Measurements from ENCODE around the gene SPR.

The SPR gene

GRCh38 chr2:72887032-72887739, at the start of gene SPR:
Gene SPR, plus strand, starts transcription at chr2:72887408. Its CDS starts 25 bp downstream, at chr2:72887433.
- DNase-seq = peak; percentile 78

GRCh38 chr2:72840066-72840465, 47.1 kb upstream of the SPR start:
- no peak for DNase-seq

GRCh38 chr2:72841462-72842125, 45.6 kb upstream of the SPR start:
- DNase-seq = no peak

- DNase-seq = no peak
Observed at GRCh38 chr2:72843301-72843700, 43.9 kb upstream of the SPR start.

GRCh38 chr2:72846171-72847095, 40.8 kb upstream of the SPR start:
- no peak for DNase-seq

GRCh38 chr2:72847534-72848315, 39.5 kb upstream of the SPR start:
- peak; percentile 94 for DNase-seq

- DNase-seq = no peak
Observed at GRCh38 chr2:72848436-72849137, 38.6 kb upstream of the SPR start.

- no peak for DNase-seq
Observed at GRCh38 chr2:72849138-72849462, 38.1 kb upstream of the SPR start.

GRCh38 chr2:72851333-72851732, 35.9 kb upstream of the SPR start:
- no peak for DNase-seq

GRCh38 chr2:72859831-72860262, 27.4 kb upstream of the SPR start:
- DNase-seq = peak; percentile 79

GRCh38 chr2:72862239-72862988, 24.8 kb upstream of the SPR start:
- DNase-seq = peak; percentile 94

GRCh38 chr2:72863046-72863445, 24.2 kb upstream of the SPR start:
- no peak for DNase-seq

GRCh38 chr2:72864500-72864899, 22.7 kb upstream of the SPR start:
- no peak for DNase-seq

GRCh38 chr2:72871060-72871459, 16.1 kb upstream of the SPR start:
- DNase-seq = no peak

- DNase-seq = no peak
Observed at GRCh38 chr2:72871880-72872279, 15.3 kb upstream of the SPR start.

GRCh38 chr2:72883356-72883962, 3.7 kb upstream of the SPR start:
- DNase-seq = no peak

GRCh38 chr2:72886505-72887031, 640 bp upstream of the SPR start:
- DNase-seq = no peak

- DNase-seq = peak; percentile 95
Observed at GRCh38 chr2:72887740-72888437, 681 bp downstream of the SPR start.

- DNase-seq = no peak
Observed at GRCh38 chr2:72888438-72889202, 1.4 kb downstream of the SPR start.

Measured in NCI-H82 (cell line).